Measurements from ENCODE around the gene ADORA2A.

Gene ADORA2A

DNA sequence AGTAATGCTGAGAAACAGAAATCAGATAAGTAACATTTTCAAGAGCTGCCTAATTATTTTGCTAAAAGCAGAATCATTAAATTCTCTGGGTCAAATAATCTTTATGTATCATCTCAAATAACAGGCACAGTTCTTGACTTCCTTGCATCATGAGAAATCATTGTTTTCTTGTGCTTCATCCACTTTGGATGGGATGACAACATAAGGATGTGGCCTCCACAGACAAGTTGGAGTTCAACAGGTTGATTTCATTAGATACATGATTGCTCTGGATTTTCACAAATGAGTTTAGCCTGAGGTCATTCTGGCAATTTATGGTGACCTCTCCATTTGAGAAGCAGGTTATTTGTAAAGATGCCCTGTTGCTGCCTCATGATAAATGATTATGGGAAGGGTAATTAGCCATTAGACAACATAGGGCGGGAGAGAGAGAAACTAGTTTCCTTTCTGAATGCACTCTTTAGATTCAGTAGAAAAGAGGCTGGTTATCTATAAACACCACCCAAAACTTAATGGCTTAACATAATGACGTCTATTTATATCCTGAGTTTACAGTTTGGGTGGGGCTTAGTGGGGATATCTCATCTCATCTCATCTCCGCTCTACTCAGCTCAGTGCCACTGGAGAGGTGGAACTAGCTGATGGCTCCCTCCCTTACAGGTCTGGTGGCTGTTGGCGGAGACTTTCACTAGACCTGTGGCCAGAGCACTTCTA lies 35.0 kb upstream of the ADORA2A start:
- peaks cover 43% of the 10 kb centered on the region for H3K36me3 Mint-ChIP-seq (ENCODE audit: low read depth)
- no peak overlapping the region for H3K27ac Mint-ChIP-seq
- H3K27me3 Mint-ChIP-seq (ENCODE audit: low read depth, poor library complexity): no peaks in the 10 kb centered on the region
- DNase-seq: no peak
- TF ChIP-seq, protein P1, sequence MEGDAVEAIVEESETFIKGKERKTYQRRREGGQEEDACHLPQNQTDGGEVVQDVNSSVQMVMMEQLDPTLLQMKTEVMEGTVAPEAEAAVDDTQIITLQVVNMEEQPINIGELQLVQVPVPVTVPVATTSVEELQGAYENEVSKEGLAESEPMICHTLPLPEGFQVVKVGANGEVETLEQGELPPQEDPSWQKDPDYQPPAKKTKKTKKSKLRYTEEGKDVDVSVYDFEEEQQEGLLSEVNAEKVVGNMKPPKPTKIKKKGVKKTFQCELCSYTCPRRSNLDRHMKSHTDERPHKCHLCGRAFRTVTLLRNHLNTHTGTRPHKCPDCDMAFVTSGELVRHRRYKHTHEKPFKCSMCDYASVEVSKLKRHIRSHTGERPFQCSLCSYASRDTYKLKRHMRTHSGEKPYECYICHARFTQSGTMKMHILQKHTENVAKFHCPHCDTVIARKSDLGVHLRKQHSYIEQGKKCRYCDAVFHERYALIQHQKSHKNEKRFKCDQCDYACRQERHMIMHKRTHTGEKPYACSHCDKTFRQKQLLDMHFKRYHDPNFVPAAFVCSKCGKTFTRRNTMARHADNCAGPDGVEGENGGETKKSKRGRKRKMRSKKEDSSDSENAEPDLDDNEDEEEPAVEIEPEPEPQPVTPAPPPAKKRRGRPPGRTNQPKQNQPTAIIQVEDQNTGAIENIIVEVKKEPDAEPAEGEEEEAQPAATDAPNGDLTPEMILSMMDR (IDR thresholded peaks at IDR 0.05): no peak
- no peak overlapping the region for H3K4me3 Mint-ChIP-seq
- H3K9me3 Mint-ChIP-seq: no peaks in the 10 kb centered on the region
- peaks cover 23% of the 10 kb centered on the region for H3K4me1 Mint-ChIP-seq

DNA sequence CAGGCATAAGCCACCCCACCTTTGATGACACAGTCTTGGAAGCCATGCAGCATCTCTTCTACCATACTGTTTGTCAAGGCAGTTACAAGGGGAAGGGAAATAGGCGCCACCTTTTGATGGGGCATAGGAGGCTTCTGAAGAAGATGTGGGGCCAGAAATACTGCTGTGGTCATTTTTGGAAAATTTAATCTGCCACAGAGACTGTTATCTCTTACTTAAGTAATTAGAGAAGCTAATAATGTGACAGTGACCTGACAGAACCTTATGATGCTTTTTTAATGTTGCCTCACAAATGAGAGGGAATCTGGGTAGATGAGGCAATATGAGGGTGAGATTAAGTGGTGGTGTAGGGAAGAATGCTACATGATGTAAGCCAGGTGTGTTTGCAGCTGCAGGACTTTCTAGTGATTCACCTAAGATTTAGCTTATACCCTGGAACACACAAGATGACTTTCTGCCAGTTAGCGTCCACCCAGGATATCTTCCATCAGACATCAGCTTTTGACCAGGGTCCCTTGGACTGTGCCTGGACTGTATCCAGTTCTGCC lies 34.3 kb upstream of the ADORA2A start:
- peaks cover 44% of the 10 kb centered on the region for H3K36me3 Mint-ChIP-seq (ENCODE audit: low read depth)
- TF ChIP-seq, protein P1 (IDR thresholded peaks at IDR 0.05): no peak
- no peaks in the 10 kb centered on the region for H3K9me3 Mint-ChIP-seq
- H3K27ac Mint-ChIP-seq: no peak overlapping the region
- peaks cover 23% of the 10 kb centered on the region for H3K4me1 Mint-ChIP-seq
- no peak overlapping the region for H3K4me3 Mint-ChIP-seq
- H3K27me3 Mint-ChIP-seq (ENCODE audit: low read depth, poor library complexity): no peaks in the 10 kb centered on the region
- DNase-seq: no peak

DNA sequence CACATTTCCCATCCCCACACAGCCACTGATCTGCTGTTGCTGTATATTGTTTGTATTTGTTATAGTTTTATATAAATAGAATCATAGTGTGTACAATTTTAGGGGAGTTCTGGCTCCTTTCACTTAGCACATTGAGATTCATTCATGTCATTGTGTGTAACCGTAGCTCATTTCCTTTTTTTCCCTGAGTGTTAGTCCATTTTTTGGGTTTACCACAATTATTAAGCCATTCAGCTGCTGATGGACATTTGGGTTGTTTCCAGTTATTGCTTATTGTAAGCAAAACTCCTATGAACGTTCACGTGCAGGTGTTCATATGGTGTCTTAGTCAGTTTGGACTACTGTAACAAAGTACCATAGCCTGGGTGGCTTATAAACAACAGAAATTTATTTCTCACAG lies 33.6 kb upstream of the ADORA2A start:
- H3K27me3 Mint-ChIP-seq (ENCODE audit: low read depth, poor library complexity): no peaks in the 10 kb centered on the region
- H3K27ac Mint-ChIP-seq: no peak overlapping the region
- TF ChIP-seq, protein P1 (IDR thresholded peaks at IDR 0.05): no peak
- H3K36me3 Mint-ChIP-seq (ENCODE audit: low read depth): peaks cover 49% of the 10 kb centered on the region
- DNase-seq: no peak
- no peaks in the 10 kb centered on the region for H3K9me3 Mint-ChIP-seq
- H3K4me1 Mint-ChIP-seq: peaks cover 28% of the 10 kb centered on the region
- no peak overlapping the region for H3K4me3 Mint-ChIP-seq

DNA sequence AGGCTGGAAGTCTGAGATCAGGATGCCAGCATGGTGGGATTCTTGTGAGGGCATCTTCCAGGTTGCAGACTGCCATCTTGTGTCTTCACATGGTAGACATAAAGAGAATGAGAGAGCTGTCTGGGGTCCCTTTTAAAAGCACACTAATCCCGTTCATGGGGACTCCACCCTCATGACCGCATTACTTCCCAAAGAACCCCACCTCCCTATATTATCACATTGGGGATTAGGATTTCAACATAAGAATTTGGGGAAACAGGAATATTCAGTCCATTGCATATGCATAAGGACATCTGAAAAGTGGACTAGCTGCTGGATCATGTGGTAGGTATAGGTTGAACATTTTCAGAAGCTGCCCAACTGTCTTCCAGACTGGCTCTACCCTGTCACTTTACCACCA lies 33.1 kb upstream of the ADORA2A start:
- no peaks in the 10 kb centered on the region for H3K27me3 Mint-ChIP-seq (ENCODE audit: low read depth, poor library complexity)
- H3K4me1 Mint-ChIP-seq: peaks cover 29% of the 10 kb centered on the region
- DNase-seq: no peak
- TF ChIP-seq, protein P1 (IDR thresholded peaks at IDR 0.05): no peak
- peaks cover 47% of the 10 kb centered on the region for H3K36me3 Mint-ChIP-seq (ENCODE audit: low read depth)
- H3K27ac Mint-ChIP-seq: no peak overlapping the region
- no peaks in the 10 kb centered on the region for H3K9me3 Mint-ChIP-seq
- no peak overlapping the region for H3K4me3 Mint-ChIP-seq

DNA sequence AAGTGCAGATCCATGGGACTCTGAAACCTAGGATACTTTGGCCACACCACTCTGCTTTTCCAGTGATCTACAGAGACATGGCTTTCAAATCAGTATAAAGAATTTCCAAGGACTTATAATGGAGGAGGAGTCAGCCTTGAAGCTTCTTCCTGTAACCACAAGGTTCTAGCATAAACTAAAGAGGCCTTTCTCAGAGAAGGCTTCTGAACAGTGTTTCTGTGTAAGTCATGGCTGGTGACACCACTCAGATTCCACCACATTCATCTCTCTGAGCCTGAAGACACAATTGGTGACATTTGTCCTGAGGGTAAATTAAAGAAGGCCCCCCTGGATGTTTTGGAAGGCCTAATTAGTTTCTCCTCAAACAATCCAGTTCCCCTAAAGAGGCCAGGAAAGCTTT lies 29.0 kb upstream of the ADORA2A start:
- H3K9me3 Mint-ChIP-seq: no peaks in the 10 kb centered on the region
- no peak overlapping the region for H3K4me3 Mint-ChIP-seq
- TF ChIP-seq, protein P1 (IDR thresholded peaks at IDR 0.05): no peak
- peaks cover 37% of the 10 kb centered on the region for H3K4me1 Mint-ChIP-seq
- H3K36me3 Mint-ChIP-seq (ENCODE audit: low read depth): peaks cover 63% of the 10 kb centered on the region
- no peak overlapping the region for H3K27ac Mint-ChIP-seq
- H3K27me3 Mint-ChIP-seq (ENCODE audit: low read depth, poor library complexity): no peaks in the 10 kb centered on the region
- no peak for DNase-seq
